Fibroblast of mammary gland (primary cell): ENCODE results near the gene CCDC50.

Experiments used
- DNase-seq: peaks from one replicate; pipeline ENCODE4 v3.0.0-alpha.2; 2010; ENCODE audit warnings: low read depth
- H3K4me3 ChIP-seq: 2 replicates; pipeline ENCODE4 v1.5.1; 2011; ENCODE audit warnings: low read depth, mild to moderate bottlenecking, low read length, moderate library complexity; ENCODE audit not compliant: control insufficient read depth
- CTCF ChIP-seq: conservative IDR thresholded peaks from 2 replicates; pipeline ENCODE4 v1.5.1; 2011; ENCODE audit warnings: low read depth, low read length, inconsistent platforms; ENCODE audit not compliant: control insufficient read depth, insufficient read depth

CCDC50 gene

GRCh38 chr3:191372122-191372521 is 42.9 kb downstream of the CCDC50 start:
- H3K4me3 ChIP-seq, result no peak overlapping the region
- no peak for TF ChIP-seq CTCF
- no peak for DNase-seq

GRCh38 chr3:191373327-191373726 is 44.1 kb downstream of the CCDC50 start:
- DNase-seq, result no peak

DNA sequence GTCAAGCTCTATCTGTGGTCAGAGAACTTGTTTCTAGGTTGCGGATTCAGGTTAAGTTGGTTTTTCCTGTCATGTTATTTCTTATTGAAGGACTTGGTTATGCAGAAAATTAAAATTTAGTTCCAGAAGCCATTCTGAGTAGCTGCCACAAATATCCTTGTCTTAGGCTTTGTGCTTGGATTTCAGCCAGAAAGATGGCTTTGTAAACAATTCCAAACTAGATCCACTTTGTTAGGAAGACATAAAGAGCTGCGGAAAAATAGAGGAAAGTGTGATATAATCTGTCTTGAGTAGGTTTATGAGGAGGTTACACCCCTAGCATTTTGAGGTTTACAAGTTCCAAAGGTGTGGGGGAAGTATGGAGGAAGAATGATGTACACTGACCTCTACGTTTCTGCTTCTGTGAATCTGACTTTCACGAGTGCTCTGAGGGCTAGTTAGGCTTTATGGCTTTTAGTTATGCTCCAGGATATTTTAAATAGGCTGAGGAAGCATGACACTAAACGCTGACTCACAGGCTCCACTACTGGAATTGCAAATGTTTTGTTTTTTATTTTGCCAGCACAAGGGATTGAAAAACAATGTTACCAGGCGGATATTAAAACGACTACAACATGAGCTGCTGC is 47.4 kb downstream of the CCDC50 start:
- H3K4me3 ChIP-seq, result no peak overlapping the region
- no peak for TF ChIP-seq CTCF
- peak; percentile 86 for DNase-seq

More at GRCh38 chr3:191373327-191373726, 44.1 kb downstream of the CCDC50 start:
- no peak overlapping the region for H3K4me3 ChIP-seq
- TF ChIP-seq CTCF, result no peak

GRCh38 chr3:191378142-191378812 is 49.1 kb downstream of the CCDC50 start:
- H3K4me3 ChIP-seq, result no peak overlapping the region
- TF ChIP-seq CTCF, result no peak
- DNase-seq, result no peak

DNA sequence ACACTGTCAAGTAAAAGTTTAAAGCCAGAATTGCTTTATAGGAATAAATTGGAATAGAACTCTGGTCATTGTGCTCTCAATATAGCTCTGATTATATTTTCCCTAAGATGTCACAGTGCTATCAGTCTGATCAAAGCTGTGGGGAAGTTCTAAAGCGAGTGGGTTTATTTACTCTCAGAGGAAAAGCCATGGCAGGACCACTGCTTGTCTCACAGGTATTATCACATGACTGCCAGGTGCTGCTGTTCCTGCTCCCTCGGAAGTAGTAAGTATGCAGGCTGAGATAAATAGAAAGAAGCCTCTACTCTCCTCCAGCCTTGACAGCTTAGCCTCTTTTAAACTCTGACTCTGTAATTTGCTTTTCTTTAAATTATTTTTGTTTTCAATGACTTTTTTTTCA is 50.3 kb downstream of the CCDC50 start:
- no peak overlapping the region for H3K4me3 ChIP-seq
- TF ChIP-seq CTCF, result no peak
- DNase-seq, result no peak

GRCh38 chr3:191380001-191380400 is 50.8 kb downstream of the CCDC50 start:
- DNase-seq, result peak; percentile 33
- no peak for TF ChIP-seq CTCF
- H3K4me3 ChIP-seq, result no peak overlapping the region
